Vagina (tissue), 2 donors: Measurements from ENCODE around the gene PMM2.

Source experiments
- POLR2AphosphoS5 ChIP-seq, 2 donors: sonication (generic); formaldehyde crosslinking; IDR thresholded peaks; one replicate each; pipeline ENCODE4 v1.9.0; 2017; ENCODE audit warnings: antibody characterized with exemption in 2 of 2, mild to moderate bottlenecking in 2 of 2, low read depth in 1 of 2; ENCODE audit not compliant: insufficient read depth in 1 of 2
- TF ChIP-seq, protein P1 (sequence below), 3 experiments: fragments of 450-650 bp in 2 of 3; fragments of 200-600 bp in 1 of 3; sonication (generic) in 1 of 3; IDR thresholded peaks; one replicate each; pipeline ENCODE4 v1.5.1; 2017 to 2019; ENCODE audit warnings: antibody characterized with exemption in 3 of 3, mild to moderate bottlenecking in 2 of 3, moderate library complexity in 2 of 3

DNA sequence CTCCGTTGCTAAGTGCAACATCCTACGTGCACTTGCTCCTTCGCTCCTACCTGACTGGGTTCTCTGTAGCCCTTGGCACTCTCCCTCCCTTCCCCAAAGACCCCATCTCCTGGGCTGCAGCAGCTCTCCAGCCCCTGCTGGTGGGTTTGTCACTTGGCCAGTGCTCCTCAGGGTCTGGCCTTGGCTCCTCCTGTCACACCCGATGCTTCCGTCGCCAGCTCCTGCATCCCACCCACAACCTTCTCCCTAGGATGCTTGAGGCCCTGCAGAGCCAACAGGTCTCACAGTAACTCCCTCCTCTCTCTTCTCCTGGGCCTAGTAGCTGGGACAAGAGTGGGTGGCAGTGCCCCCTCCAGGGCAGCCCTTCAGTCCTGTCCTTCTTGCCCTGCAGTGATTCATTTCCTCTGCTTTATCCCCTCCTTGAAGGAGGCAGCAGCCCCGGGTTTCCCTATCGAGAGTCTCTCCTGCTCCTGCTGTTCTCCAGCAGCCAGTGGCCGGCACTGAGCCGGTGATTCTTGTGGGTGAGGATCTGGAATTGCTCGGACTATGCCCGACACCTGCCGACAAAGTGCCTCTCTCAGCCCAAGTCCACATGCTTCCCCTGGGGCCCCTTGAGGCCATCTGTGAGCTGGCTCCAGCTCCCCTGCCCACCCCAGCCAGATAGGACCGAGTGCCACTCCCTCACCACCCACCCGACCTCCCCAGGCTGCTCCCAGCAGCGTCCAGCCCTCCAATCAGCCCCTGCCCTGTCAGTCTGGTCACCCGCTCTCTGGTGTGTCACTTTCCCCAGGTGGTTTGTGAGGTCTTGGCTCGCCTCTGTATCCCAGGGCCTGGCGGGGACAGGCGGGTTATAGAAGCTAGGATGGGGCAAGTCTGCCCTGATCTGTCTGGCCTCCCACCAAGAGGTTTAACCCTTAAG, 88.3 kb downstream of the PMM2 start:
- no peak for TF ChIP-seq POLR2AphosphoS5 (IDR thresholded peaks at IDR 0.05; ENCODE audit: insufficient read depth in 1 of 2, low read depth in 1 of 2)
- TF ChIP-seq, protein P1, sequence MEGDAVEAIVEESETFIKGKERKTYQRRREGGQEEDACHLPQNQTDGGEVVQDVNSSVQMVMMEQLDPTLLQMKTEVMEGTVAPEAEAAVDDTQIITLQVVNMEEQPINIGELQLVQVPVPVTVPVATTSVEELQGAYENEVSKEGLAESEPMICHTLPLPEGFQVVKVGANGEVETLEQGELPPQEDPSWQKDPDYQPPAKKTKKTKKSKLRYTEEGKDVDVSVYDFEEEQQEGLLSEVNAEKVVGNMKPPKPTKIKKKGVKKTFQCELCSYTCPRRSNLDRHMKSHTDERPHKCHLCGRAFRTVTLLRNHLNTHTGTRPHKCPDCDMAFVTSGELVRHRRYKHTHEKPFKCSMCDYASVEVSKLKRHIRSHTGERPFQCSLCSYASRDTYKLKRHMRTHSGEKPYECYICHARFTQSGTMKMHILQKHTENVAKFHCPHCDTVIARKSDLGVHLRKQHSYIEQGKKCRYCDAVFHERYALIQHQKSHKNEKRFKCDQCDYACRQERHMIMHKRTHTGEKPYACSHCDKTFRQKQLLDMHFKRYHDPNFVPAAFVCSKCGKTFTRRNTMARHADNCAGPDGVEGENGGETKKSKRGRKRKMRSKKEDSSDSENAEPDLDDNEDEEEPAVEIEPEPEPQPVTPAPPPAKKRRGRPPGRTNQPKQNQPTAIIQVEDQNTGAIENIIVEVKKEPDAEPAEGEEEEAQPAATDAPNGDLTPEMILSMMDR (IDR thresholded peaks at IDR 0.05): no peak
